Epidermal melanocyte (primary cell): ENCODE measurements around the gene SFXN5.
A peak's percentile ranks its signal among the peaks of the same experiment; 100 is the strongest.

Experiments
- DNase-seq: peaks from one replicate; pipeline ENCODE4 v3.0.0; 2011; ENCODE audit warnings: low spot score; ENCODE audit not compliant: insufficient read length

The SFXN5 gene

DNA sequence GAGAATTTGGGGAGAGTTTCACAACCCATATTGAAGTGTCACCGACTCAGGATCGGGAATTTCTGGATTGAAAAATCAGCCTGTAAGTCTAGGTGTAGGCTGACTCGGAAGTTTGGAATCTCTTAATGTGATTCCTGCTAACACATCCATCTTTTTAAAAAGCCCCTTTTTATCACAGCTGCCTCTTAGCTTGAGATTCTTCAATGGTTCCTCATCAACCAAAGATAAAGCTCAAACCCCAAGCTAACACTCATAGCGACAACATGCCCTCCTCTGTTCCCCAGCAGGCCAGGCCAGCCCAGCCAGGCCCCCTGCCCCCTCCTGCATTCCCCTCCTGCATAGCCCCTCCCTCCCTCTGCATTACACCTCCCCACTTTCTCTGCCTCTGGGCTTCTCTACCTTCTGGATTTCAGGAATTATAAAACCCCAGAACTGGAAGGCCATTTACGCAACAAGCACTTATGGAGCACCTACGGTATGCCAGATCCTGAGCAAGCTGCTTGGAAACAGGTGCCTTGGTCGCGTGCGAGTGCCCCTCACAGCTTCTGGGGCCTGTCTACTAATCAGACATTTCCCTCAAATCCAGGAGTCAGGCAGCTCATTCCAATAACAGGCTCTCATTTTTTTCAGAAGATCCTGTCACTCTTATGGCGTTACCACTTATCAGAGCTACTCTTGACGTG is 90.8 kb downstream of the SFXN5 start:
- DNase-seq, result no peak

DNA sequence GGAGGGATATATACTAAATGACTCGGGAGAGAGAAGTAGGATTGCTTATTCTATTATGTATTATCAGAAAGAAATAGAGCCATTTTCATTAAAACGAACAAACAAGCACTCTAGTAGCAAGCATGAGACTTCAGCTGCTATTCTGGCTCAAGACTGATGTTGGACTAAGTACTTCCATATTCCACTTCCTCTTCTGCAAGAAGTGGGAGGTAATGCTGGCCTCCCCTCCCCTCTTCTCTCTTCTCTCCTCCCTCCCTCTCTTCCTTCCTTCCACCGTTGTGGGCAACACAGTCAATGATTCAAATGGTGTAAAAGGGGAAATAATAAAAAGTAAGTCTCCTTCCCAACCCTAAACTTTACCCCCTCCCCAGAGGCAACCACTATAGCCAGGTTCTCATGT is 91.6 kb downstream of the SFXN5 start:
- DNase-seq, result no peak

DNA sequence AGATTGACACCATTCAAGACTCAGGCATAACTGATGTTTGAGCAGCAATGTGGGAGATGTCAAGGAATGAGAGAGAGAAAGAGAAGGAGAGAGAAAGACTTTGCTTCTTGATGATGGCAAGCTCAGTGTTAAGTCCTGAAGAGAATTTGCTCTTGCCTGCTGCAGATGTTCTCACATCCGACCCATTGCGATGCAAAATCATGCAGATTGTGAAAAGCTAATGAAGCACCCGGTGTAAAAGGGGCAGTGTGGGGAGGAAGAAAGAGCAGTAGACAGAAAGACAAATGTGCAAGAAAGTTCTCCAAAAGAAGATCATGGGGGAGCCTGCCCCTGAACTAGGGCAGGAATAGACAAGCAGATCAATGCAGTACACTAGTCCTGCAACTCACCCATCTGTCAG is 96.5 kb downstream of the SFXN5 start:
- no peak for DNase-seq

DNA sequence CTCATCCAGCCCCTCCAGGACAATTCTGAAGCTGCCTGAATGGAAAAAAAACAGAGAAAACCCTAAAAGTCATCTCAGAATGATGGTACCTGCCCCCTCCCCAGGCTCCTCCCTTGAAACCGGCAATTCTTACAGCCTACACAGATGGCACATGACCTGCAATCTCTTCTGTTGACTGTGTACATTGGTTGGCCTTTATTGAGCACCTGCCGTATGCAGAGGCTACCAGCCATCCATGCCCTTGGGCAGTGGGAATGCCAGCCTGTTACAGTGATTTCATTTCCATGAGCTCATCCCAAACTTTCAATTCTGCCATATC is 97.1 kb downstream of the SFXN5 start:
- DNase-seq, result no peak

DNA sequence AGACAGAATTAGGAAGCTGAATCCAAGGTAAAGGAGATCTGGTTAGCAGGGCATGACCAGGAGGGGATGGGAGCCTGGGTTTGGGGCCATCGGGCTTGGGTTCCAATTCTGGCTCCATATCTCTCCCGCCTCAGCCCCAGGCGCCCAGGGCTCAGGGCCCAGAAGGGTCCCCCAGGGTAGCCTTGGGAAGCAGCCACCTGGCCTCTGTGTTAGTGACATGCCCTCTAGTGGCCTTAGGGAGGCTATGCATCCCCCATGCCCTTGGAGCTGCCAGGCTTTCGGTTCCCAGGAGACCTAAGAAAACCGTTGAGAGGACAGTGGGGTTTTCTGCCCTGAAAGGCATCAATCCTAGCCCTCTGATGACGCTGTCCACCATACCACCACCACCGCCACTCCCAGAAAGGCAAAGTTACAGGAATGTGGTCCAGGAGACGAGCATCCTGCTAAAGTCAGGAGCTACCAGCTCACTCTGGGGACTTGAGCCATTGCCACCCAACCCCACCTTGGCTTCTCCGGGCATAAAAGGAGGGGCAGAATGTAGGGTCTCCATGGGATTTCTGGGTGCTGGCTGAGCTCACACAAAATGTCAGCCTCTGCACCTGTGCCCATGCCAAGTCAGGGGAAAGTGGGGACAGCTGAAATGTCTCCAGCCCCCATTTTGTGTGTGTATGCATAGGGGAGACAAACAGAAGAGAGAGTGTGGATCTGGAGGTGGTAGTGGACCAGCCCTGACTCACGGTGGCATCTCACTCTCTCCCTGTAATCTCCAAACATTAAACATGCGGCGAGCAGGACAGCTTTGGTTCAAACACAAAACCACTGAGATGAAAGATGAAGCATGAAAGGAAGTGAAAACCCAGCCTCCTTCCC is 97.7 kb downstream of the SFXN5 start:
- DNase-seq, result peak; percentile 67

DNA sequence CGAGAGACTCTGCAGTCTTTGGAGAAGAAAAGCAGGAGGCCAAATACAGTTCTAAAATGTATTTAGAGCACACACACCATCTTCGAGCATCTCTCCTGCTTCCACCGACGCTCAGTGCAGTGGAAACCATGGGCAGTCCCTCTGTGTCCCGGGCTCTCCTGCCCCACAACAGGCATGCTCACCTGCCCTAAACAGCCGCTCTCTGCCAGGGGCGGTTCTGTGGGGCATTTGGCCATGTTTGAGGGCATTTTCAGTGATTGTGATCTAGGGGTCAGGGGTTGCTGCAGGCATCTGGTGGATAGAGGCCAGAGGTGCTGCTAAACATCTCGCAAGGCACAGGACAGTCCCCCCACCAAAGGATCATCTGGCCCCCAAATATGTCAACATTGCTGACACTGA is 98.4 kb downstream of the SFXN5 start:
- DNase-seq, result no peak

DNA sequence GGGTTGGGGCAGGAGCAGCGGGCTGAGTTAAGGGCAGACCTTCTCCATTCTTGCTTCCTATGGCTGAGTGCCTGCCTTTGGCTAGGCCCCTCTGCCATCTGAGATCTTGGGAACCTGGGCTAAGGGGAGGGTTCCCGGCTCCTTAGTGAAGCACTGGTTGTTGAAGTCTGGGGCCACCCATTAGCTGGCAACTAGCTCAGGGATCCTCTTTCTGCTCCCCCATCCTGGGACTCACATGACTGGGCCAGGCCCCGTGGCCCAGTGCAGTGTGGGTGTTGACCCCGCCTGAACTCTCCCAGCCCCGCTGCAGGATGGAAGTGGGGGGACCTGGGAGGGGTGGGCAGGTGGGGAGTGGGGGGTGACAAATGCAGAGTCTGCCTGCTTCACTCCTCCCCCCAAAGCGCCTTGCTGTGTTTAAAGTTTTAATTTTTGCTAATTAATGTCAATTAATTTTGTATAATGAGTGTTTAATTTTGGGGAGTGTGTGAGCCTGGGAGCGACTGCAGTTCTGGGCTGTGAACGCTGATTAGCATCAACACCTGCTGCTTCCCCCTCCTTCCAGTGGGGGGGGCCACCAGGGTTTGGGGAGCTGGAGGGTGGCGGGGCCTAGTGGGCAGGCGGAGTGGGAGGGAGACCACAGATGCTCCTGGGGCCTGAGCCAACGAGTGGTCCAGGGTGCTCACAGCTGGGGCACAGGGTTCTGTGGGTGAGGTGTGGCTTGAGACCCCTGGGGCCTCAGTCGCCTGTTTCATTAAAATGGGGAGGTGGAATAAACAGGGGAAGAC is 99.0 kb downstream of the SFXN5 start:
- no peak for DNase-seq

DNA sequence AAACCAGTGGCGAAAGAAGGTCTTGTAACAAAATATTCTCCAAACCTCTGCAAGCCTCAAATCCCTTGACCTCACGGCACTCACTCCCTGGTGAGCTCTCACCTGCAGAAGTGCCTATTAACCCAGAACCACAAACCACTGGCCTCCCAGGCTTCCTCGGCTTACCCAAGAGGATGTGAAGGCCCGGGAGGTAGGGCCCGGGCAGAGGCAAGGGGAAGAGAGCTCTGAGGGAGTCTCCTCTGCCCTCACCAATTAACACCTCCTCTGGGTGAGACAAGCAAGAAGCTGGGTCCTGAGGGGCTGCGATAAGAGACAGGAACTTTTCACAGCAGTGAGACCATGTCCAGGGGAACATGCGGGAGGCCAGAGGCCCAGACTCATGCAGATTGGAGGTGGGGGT is 100.5 kb downstream of the SFXN5 start:
- DNase-seq, result no peak

DNA sequence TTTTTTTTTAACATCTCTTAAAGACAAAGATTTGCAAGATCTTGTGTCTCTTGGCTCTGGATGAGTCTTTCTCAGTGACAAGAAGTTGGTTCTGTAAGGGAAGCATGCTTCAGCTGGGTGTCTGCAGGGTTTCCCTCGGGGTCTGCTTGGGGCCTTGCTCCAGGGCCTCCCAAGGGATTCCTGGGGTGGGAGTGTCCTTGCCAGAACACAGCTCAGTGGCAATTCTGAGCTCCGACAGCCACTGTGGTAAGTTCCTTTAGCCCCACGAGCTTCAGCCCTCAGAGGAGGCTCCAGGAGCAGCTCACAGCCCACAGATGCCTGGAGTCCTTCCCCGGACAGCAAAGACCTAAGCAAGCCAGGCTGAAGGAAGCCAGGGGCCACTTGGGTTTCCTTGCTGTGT is 101.8 kb downstream of the SFXN5 start:
- no peak for DNase-seq

DNA sequence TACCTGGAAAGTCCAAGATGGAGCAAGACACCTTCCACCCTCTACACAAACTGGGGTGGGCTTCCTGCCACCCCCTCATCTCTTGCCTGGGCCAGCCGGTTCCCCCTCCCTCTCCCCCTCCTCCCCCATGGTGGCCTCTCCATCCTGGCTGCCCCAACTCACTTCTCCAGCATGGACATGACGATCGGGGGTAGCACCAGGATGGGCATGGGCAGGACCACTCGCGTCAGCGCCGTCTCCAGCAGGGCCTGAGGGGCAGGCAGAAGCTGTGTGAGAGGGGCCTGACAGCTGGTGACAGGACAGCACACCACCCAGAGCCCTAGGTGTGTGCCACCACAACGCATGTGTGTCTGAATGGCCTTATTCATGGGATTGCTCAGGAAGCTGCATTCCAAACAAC is 103.2 kb downstream of the SFXN5 start:
- no peak for DNase-seq

DNA sequence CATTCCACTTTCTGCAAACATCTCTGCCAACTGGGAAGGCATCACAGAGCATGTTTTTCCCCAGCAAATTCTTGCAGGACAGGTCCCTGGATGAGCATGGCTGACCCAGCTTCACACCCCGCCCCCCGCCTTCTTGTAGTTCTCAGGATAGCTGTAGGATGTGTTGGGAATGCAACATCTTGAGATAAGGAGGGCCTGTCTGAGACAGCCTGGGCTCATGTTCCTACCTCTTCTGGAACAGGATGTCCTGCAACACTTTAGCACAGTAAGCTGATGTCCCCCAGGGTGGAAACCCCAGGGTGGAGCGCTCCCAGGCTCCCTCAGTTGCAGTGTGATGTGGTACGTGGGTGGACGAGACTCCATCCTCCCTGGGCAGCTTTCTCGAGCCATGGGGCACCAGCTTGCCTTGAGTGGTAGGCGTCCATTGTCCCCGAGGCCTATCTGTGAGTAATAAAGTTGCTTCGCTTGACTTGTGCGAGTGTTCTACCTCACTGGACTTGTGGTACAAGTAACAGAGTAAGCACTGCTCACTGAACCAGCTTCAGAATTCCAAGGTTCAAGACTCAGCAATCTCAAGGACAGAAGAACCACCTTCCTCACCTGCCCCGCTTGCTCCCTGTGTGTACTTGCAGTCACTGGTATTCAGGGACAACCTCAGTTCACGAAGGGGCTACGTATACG is 105.6 kb downstream of the SFXN5 start:
- DNase-seq, result no peak

DNA sequence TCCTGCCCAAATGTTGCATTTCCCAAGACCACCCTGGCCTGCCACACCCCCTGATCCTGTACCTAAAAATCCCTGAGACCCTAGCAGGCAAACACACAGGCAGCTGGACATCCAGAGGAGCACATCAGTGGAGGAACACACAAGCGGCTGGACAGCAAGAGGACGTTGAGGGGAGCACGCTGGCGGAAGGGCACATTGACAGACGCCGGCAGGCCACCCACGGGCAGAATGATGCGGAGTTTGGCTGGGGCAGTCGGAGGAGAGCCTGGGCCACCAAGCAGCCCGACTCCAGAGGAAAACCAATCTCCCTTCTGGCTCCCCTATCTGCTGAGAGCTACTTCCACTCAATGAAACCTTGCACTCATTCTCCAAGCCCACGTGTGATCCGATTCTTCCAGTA is 106.5 kb downstream of the SFXN5 start:
- no peak for DNase-seq

DNA sequence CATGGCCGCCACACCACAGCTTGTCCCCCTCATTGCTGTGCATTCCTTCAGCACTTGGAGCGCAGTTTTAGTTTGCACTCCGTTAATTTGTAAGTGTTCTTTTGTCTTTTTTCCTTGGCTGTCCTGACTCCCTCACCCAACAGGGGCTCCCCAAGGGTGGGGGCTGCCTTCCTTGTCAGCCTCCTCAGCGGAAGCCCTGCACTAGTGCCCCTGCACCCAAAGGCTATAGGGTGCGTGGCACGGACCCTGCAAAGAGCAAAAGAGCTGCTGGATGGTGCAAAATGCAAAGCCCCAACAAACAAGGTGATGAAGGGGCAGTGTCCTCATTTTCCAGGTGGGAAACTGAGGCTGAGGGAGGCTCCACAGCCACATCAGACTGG is 107.4 kb downstream of the SFXN5 start:
- DNase-seq, result no peak

DNA sequence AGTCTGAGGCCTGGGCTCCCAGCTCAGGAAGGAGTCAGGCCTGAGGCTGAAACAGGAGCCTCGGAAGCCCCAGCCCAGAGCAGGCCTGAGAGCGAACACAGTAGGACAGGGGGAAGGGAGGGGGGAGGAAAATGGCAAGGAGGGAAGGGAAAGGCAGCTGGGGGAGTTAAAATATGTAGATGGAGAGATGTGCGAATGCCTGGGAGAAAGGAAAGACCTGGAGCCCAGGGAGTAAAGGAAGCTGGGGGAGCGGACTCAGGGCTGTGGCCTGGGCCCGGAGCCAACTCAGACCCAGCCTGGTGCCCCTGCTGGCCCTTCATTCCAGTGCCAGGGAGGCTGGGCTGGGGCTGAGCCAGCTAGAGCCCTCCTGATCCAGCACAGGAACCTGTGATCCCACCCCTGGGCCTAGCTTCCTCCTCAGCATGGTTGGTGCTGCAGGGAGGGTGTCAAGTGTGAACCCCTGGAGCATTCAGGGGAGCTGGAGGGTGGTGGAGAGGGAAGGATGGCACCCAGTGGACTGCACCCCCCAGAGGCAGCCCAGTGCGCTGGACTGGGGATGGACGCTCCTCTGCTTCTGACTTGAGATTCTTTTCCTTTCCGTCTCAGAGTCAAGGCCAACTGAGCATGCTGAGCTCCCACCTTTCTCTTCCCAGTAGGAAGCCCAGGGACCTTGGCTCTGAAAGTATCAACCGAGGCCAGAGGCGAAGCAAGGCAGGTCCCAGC is 107.9 kb downstream of the SFXN5 start:
- DNase-seq, result no peak

DNA sequence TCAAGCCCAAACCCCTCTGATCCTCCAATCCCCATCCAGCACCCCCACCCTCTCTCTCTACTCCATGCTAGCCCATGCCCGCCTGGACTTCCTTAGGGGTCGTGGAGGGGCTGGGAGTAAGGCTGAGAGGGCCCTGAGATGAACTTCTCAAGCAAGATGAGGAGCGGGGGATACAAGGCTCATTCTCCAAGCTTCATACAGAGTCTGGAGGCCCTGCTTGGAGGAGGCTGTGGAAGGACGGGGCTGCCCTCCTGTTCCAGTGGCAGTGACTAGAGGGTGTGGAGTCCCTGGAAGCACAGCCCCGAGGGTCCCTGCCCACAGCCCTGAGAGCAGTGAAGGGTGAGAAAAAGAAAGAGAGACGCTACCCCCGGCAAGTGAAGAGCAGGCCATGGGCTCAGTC is 108.6 kb downstream of the SFXN5 start:
- DNase-seq, result no peak

DNA sequence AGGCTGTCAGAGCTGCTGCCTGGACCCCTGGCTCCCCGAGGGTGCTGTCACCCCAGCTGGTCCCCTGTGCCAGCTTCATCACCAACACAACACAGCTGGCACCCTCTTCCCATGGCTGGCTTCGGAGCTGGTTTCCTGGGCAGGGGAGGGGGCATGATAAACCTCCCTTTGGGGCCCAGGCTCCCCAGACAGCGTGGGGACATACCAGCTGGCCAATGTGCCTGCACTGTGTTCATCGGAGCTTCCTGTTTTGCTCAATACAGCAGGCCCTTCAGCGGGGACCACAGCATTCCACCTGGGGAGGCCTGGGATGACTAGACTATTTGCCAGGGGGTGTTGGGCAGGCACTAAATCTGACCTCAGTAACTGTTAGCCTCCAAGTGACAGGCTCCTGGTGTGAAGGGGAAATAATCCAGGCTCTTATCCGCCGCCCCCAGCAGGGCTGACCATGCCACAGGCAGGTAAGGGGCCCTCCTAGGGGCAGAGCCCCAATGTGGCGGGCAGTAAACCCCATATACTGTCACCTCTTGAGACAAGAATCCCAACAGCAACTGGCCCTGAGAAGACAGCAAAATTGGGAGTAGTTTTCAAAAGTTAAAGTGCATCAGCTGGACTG is 109.6 kb downstream of the SFXN5 start:
- no peak for DNase-seq

DNA sequence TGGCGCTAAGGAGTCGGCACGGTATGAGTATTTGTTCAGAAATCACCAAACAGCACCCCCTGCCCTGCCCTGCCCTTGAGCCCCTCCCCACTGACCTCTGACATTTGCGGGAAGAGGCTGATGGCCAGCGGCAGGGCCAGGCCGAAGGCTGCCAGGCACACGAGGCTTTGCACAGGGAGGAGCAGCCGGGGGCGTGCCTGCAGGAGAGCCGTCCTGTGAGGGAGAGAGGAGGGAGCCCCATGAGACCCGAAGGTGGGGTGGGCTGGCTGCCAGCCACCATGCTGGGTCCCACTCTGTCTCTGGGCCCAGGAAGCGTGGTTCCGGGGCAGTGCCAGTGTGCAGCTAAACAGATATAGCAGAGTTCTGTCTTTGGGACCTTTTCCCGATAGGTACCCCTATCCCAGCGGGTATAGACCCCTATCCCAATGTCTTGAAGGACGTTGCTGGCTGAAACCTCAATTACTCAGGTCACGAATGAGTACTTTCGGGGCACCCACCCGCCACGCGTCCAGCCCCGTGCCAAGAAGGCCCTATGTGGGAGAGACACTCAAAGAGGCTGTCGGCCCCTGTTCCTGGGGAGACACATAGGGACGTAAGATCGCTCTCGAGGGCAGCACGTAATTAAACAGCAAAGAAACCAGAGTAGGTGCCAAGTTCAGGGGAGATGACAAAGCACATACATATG is 110.3 kb downstream of the SFXN5 start:
- no peak for DNase-seq

DNA sequence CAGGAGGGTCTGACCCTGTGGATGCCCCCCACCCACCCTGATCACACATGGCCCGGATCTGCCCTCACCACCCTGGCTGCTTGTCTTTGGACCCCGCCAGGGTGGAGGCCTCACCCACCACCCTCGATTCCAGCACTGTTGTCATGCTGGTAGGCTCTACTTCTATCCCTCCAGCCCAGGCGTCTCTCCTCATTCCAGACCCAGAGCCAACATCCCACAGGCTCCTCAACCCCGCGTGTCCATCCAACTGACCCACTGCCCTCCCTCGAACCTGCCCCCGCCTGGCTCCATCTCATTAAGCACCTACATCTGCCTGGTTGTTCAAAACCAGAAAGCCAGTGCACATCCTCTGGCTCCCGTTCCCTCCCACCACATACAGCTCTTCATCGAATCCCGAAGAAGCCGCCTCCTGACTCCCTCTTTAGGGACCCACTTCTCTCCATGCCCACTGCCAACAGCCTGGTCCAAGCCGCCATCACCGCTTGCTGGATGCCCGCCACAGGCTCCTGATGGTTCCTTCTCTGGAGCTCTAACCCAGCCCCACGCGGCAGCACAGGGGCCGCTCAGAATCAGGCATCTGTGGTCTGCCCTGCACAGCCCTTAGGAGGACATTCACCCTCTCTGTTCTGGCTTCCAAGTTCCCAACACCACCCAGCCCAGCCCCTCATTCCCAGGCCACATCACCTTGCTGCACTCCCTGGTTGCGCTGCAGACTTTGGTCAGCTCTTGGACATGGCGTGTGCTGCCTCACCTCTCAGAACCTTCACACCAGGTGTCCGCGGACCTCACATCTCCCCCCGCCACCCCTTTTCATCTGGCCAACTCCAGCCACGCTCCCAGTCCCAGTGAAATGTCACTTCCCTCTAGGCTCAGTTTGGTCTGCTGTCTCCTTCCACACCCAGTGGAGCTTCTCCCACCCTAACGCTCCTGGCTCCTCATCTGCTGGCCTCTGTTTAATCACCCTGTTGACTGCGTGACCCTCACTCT is 111.2 kb downstream of the SFXN5 start:
- DNase-seq, result no peak

DNA sequence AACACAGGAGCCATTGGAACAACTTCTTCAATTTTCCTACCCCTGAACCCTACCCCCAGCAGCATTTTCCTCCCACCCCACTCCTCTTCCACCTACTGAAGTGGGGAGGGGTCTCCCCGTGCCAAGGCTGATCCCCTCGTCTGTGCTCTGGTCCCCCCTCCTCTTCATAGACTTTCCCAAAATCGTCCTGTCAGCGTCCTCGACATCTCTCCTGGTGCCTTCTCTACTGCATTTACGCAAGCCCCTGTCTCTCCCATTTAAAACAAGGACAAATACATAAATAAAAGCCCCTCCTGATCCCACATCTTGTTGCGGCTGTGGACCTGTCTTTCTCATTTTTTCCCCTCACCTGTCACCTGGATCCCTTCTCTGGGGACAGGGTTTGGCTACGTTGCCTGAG is 112.0 kb downstream of the SFXN5 start:
- DNase-seq, result no peak
